22Rv1 (cell line): Measurements from ENCODE around the gene CPNE9.

Source experiments
- ZFX ChIP-seq: fragments of 450-650 bp; IDR thresholded peaks from 2 replicates; pipeline ENCODE4 v1.6.1; 2017; ENCODE audit warnings: antibody characterized with exemption, borderline replicate concordance
- TF ChIP-seq, protein P1 (sequence below): fragments of 450-650 bp; IDR thresholded peaks from 2 replicates; pipeline ENCODE4 v1.5.1; 2017; ENCODE audit warnings: mild to moderate bottlenecking

DNA sequence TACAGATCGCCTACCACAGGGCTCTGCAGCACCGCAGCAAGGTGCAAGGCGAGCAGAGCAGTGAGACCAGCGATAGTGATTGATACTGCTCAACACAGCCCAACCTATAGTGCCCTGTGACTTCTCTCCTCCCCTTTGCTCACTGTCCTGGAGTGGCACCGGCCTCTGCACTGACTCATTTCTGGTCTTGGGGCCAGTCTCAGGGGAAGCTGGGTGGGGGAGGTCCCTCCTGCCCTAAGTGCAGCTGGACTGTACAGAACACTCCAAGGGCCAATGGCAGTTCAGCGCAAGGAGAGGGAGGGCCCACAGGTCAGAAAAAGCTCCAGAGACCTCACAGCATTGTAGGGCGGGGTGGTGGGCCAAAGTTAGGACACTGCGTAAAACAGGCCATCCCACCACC is 43.6 kb downstream of the CPNE9 start:
- TF ChIP-seq, protein P1, sequence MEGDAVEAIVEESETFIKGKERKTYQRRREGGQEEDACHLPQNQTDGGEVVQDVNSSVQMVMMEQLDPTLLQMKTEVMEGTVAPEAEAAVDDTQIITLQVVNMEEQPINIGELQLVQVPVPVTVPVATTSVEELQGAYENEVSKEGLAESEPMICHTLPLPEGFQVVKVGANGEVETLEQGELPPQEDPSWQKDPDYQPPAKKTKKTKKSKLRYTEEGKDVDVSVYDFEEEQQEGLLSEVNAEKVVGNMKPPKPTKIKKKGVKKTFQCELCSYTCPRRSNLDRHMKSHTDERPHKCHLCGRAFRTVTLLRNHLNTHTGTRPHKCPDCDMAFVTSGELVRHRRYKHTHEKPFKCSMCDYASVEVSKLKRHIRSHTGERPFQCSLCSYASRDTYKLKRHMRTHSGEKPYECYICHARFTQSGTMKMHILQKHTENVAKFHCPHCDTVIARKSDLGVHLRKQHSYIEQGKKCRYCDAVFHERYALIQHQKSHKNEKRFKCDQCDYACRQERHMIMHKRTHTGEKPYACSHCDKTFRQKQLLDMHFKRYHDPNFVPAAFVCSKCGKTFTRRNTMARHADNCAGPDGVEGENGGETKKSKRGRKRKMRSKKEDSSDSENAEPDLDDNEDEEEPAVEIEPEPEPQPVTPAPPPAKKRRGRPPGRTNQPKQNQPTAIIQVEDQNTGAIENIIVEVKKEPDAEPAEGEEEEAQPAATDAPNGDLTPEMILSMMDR = no peak
- TF ChIP-seq ZFX = no peak
